Neural cell (in vitro differentiated cells): ENCODE measurements around the gene VAV2. TPM values are rescaled to one million over a fixed set of nuclear protein-coding genes. Genes with fewer than 3 reads are reported as not detected.

Experiments used
- H2AFZ ChIP-seq: fragments of 200-600, 300-800 bp; sonication (generic), shearing (Covaris generic); 2 replicates; pipeline ENCODE4 v1.6.0; 2014; ENCODE audit warnings: low read depth, mild to moderate bottlenecking, antibody characterized with exemption, low read length, moderate library complexity
- H3F3A ChIP-seq: fragments of 200-600 bp; shearing (Covaris generic); 2 replicates; pipeline ENCODE4 v1.6.1; 2016; ENCODE audit warnings: mild to moderate bottlenecking, moderate library complexity, mixed read lengths, antibody characterized with exemption, low read length; ENCODE audit not compliant: insufficient read depth, poor library complexity, severe bottlenecking
- H3K27ac ChIP-seq: fragments of 200-600, 300-800 bp; sonication (generic), shearing (Covaris generic); 2 replicates; pipeline ENCODE4 v1.5.1; 2014; ENCODE audit warnings: mild to moderate bottlenecking, low read length, moderate library complexity
- H3K27me3 ChIP-seq: fragments of 300-800, 200-600 bp; sonication (generic), shearing (Covaris generic); 2 replicates; pipeline ENCODE4 v1.6.0; 2014; ENCODE audit warnings: mild to moderate bottlenecking, low read depth, low read length, moderate library complexity; ENCODE audit not compliant: insufficient read depth
- H3K36me3 ChIP-seq: fragments of 300-800, 200-600 bp; sonication (generic), shearing (Covaris generic); 2 replicates; pipeline ENCODE4 v1.5.1; 2014; ENCODE audit warnings: mild to moderate bottlenecking, antibody characterized with exemption, low read length, moderate library complexity; ENCODE audit not compliant: insufficient read depth
- H3K4me2 ChIP-seq: fragments of 300-800, 200-600 bp; sonication (generic), shearing (Covaris generic); 2 replicates; pipeline ENCODE4 v1.6.0; 2014; ENCODE audit warnings: mild to moderate bottlenecking, low read length
- H3K4me3 ChIP-seq: fragments of 300-800, 200-600 bp; sonication (generic), shearing (Covaris generic); 2 replicates; pipeline ENCODE4 v1.5.1; 2014; ENCODE audit warnings: mild to moderate bottlenecking, low read length, moderate library complexity
- H3K79me2 ChIP-seq: fragments of 200-600 bp; shearing (Covaris generic); replicated peaks from 2 replicates; pipeline ENCODE4 v1.6.0; 2014; ENCODE audit warnings: mild to moderate bottlenecking, low read length, moderate library complexity; ENCODE audit not compliant: insufficient read depth
- H3K9ac ChIP-seq: fragments of 300-800, 200-600 bp; sonication (generic), shearing (Covaris generic); 2 replicates; pipeline ENCODE4 v1.6.1; 2016; ENCODE audit warnings: mild to moderate bottlenecking, low read length, mixed read lengths
- H3K9me2 ChIP-seq: fragments of 200-600 bp; shearing (Covaris generic); 2 replicates; pipeline ENCODE4 v1.6.1; 2016; ENCODE audit warnings: mild to moderate bottlenecking, low read length, mixed read lengths; ENCODE audit not compliant: insufficient read depth
- H3K9me3 ChIP-seq: fragments of 200-600, 300-800 bp; sonication (generic), shearing (Covaris generic); 2 replicates; pipeline ENCODE4 v1.6.1; 2016; ENCODE audit warnings: mild to moderate bottlenecking, mixed run types, low read length, moderate library complexity, mixed read lengths
- H4K20me1 ChIP-seq: fragments of 200-600 bp; shearing (Covaris generic); 2 replicates; pipeline ENCODE4 v1.6.1; 2016; ENCODE audit warnings: mild to moderate bottlenecking, mixed run types; ENCODE audit not compliant: insufficient read depth
- CTCF ChIP-seq: fragments of 450-650 bp; IDR thresholded peaks from 2 replicates; pipeline ENCODE4 v1.5.1; 2014; ENCODE audit warnings: antibody characterized with exemption, mild to moderate bottlenecking, moderate library complexity; ENCODE audit not compliant: poor library complexity, severe bottlenecking
- EP300 ChIP-seq: fragments of 450-650 bp; conservative IDR thresholded peaks from 2 replicates; pipeline ENCODE4 v1.6.1; 2014; ENCODE audit warnings: antibody characterized with exemption, mild to moderate bottlenecking, moderate library complexity; ENCODE audit not compliant: poor library complexity, severe bottlenecking
- EZH2 ChIP-seq: fragments of 200-600, 300-800 bp; shearing (Covaris generic), sonication (generic); IDR thresholded peaks from 2 replicates; pipeline ENCODE4 v1.6.1; 2014; ENCODE audit warnings: antibody characterized with exemption, low read length, borderline replicate concordance, mild to moderate bottlenecking; ENCODE audit not compliant: insufficient read depth, poor library complexity, severe bottlenecking
- MXI1 ChIP-seq: fragments of 450-650 bp; conservative IDR thresholded peaks from 2 replicates; pipeline ENCODE4 v1.6.1; 2014; ENCODE audit warnings: antibody characterized with exemption, mild to moderate bottlenecking; ENCODE audit not compliant: poor library complexity, severe bottlenecking
- POLR2AphosphoS5 ChIP-seq: IDR thresholded peaks from 2 replicates; pipeline ENCODE4 v1.6.1; 2012
- RAD21 ChIP-seq: fragments of 450-650 bp; conservative IDR thresholded peaks from 2 replicates; pipeline ENCODE4 v1.6.1; 2014; ENCODE audit warnings: antibody characterized with exemption, mild to moderate bottlenecking, moderate library complexity
- REST ChIP-seq: IDR thresholded peaks from 2 replicates; pipeline ENCODE4 v1.6.1; 2012; ENCODE audit warnings: borderline replicate concordance
- SMC3 ChIP-seq: fragments of 450-650 bp; conservative IDR thresholded peaks from 2 replicates; pipeline ENCODE4 v1.6.1; 2014; ENCODE audit warnings: antibody characterized with exemption, mild to moderate bottlenecking, moderate library complexity; ENCODE audit not compliant: poor library complexity
- TAF1 ChIP-seq: IDR thresholded peaks from 2 replicates; pipeline ENCODE4 v1.6.1; 2012; ENCODE audit warnings: low read depth
- polyA plus RNA-seq: library from polyadenylated mRNA; depleted of rRNA; stranded (reverse); fragments of >200 nt; gene quantifications from 2 replicates; pipeline ENCODE4 v1.2.3, GENCODE V29; 2014

Gene VAV2
- polyA plus RNA-seq, 1 donor from 2014 or later: 35.2 TPM

DNA sequence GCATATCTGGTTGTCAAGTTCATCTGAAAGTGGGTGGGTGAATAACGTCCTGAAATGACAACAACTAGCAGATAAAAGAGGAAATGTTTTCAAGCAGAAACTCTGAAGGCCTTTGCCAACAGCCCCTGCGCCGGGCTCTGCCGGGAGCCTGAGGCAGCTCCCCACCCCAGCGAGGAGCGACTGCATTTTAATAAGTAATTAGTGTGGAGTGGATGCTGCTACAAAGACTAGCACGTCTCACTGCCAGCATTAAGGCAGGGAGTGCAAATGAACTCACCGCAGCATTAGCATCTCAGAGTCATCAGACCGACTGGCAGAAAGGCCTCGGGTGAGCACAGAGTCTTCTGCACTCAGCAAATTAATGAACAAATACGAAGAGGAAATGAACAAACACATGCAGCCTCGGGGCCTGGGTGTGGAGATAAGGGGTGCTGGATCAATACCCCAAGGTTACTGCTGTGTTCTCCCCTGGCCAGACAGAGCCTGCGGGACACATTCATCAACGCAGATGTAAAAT is 63.8 kb downstream of the VAV2 start:
- H3K79me2 ChIP-seq: peaks cover 7% of the 10 kb centered on the region
- TF ChIP-seq CTCF (no peak), EZH2 (no peak), RAD21 (no peak), POLR2AphosphoS5 (no peak), REST (no peak), TAF1 (no peak), EP300 (no peak), MXI1 (no peak), SMC3 (no peak)
- no peak overlapping the region for H3K4me2 ChIP-seq
- H3K9me3 ChIP-seq: no peaks in the 10 kb centered on the region
- H4K20me1 ChIP-seq: no peaks in the 10 kb centered on the region
- H2AFZ ChIP-seq: no peak overlapping the region
- peak overlapping the region; percentile 13 for H3K27ac ChIP-seq
- no peaks in the 10 kb centered on the region for H3K27me3 ChIP-seq
- no peaks in the 10 kb centered on the region for H3K36me3 ChIP-seq
- no peaks in the 10 kb centered on the region for H3K9me2 ChIP-seq
- no peaks in the 10 kb centered on the region for H3F3A ChIP-seq
- H3K4me3 ChIP-seq: no peak overlapping the region
- peak overlapping the region; percentile 13 for H3K9ac ChIP-seq

- H4K20me1 ChIP-seq: no peaks in the 10 kb centered on the region
- H2AFZ ChIP-seq: no peak overlapping the region
- H3K79me2 ChIP-seq: peaks cover 7% of the 10 kb centered on the region
- no peaks in the 10 kb centered on the region for H3K9me3 ChIP-seq
- no peak overlapping the region for H3K4me2 ChIP-seq
- no peak overlapping the region for H3K9ac ChIP-seq
- no peaks in the 10 kb centered on the region for H3K36me3 ChIP-seq
- H3K27me3 ChIP-seq: no peaks in the 10 kb centered on the region
- no peak overlapping the region for H3K4me3 ChIP-seq
- H3F3A ChIP-seq: no peaks in the 10 kb centered on the region
- H3K9me2 ChIP-seq: no peaks in the 10 kb centered on the region
- TF ChIP-seq TAF1 (no peak), REST (no peak), RAD21 (no peak), SMC3 (no peak), MXI1 (no peak), EZH2 (no peak), EP300 (no peak), POLR2AphosphoS5 (no peak), CTCF (no peak)
- H3K27ac ChIP-seq: no peak overlapping the region
These were observed 65.1 kb downstream of the VAV2 start for GRCh38 chr9:133927041-133927440.
